Heart left ventricle (tissue), 16 donors: Measurements from ENCODE around the gene RPL3. TPM values are rescaled to one million over a fixed set of nuclear protein-coding genes. Genes with fewer than 3 reads are reported as not detected.

ENCODE experiments used
- ATAC-seq, 4 donors: fragments of 200-7000 bp; cut with Tn5 transposase; one replicate each; pipeline ENCODE4 v1.9.1; 2020 to 2022; ENCODE audit warnings: moderate library complexity in 4 of 4, mild to moderate bottlenecking in 3 of 4, moderate number of reproducible peaks in 1 of 4
- DNase-seq, 5 donors: peaks; one replicate each; pipeline ENCODE4 v3.0.0-alpha.2; 2020
- H3K27ac ChIP-seq, 12 donors: fragments of 200-600 bp; sonication (generic) in 4 of 12; one replicate each; pipeline versions ENCODE4 v1.5.0 to v1.8.0; 2016 to 2022; ENCODE audit warnings: mild to moderate bottlenecking in 2 of 12
- H3K27me3 ChIP-seq, 9 donors: fragments of 200-600 bp; sonication (generic) in 2 of 9; one replicate each; pipeline versions ENCODE4 v1.5.1 to v1.8.0; 2016 to 2022; ENCODE audit warnings: mild to moderate bottlenecking in 3 of 9
- H3K36me3 ChIP-seq, 9 donors: fragments of 200-600 bp; sonication (generic) in 2 of 9; one replicate each; pipeline versions ENCODE4 v1.5.0 to v1.8.0; 2018 to 2022; ENCODE audit warnings: mild to moderate bottlenecking in 2 of 9
- H3K4me1 ChIP-seq, 12 donors: fragments of 200-600 bp; sonication (generic) in 4 of 12; one replicate each; pipeline versions ENCODE4 v1.5.0 to v1.8.0; 2016 to 2022; ENCODE audit warnings: mild to moderate bottlenecking in 3 of 12
- H3K4me3 ChIP-seq, 12 donors: fragments of 200-600 bp; sonication (generic) in 4 of 12; one replicate each; pipeline versions ENCODE4 v1.5.0 to v1.8.0; 2017 to 2022; ENCODE audit warnings: mild to moderate bottlenecking in 9 of 12, moderate library complexity in 4 of 12
- H3K9me3 ChIP-seq, 12 donors: fragments of 200-600 bp; sonication (generic) in 4 of 12; one replicate each; pipeline versions ENCODE4 v1.5.0 to v1.8.0; 2016 to 2022; ENCODE audit warnings: mild to moderate bottlenecking in 1 of 12
- CTCF ChIP-seq, 12 donors: fragments of 200-600 bp; sonication (generic) in 4 of 12; IDR thresholded peaks; one replicate each; pipeline versions ENCODE4 v1.5.0 to v1.8.0; 2018 to 2022; ENCODE audit warnings: antibody characterized with exemption in 12 of 12, mild to moderate bottlenecking in 5 of 12
- POLR2A ChIP-seq, 2 donors: fragments of 450-650 bp; IDR thresholded peaks; one replicate each; pipeline ENCODE4 v1.6.1; 2017; ENCODE audit warnings: antibody characterized with exemption in 2 of 2, mild to moderate bottlenecking in 2 of 2, moderate library complexity in 2 of 2
- WGBS, 4 donors: extraction: QIAGEN DNeasy Blood & Tissue Kit in 2 of 4; methylation state at CpG; one replicate each; pipeline versions ENCODE4 v1.1.5 to v1.1.7; 2013 to 2018; 5-methylcytosine and 5-hydroxymethylcytosine counted together
- intact Hi-C, 10 donors: fragments of 100-400 bp; cut with DNase I; formaldehyde crosslinking; loops; one replicate each; pipeline versions ENCODE4 v1.11.1 to v1.14.2; 2022
- polyA plus RNA-seq, 2 donors: library from polyadenylated mRNA; stranded (reverse); fragments of 200-250 nt; gene quantifications; one replicate each; pipeline ENCODE4 v1.2.3, GENCODE V29; 2013
- total RNA-seq, 9 donors: library from RNA; depleted of rRNA in 2 of 9; stranded (reverse); fragments of >200 nt in 2 of 9; fragmentation: NEBNext Ultra II Directional in 3 of 9; extraction: Animal tissue kit (Norgen Biotek cat#: 25700) in 3 of 9; gene quantifications; one replicate each; pipeline versions ENCODE4 v1.1.0 to v1.2.4, GENCODE V29; 2016 to 2023
- donor health status: ischemic (EF 13 %, LVEDD 7.1; RV severe dilation, severe dysfunction).
- donor health status: healthy with polysubstance abuse.
- donor health status: DM: no; HTN: yes; CAD: no.
- donor health status: DM: no; HTN: no; CAD: no.
- donor health status: ischemic (EF 25% LVEDD 6.9; RV normal size, moderate dysfunction).
- donor health status: ischemic (EF 25% LVEDD 5.7; RV mildly dilated, moderate dysfunction).
- donor health status: healthy.
- donor health status: DM: yes; HTN: yes; CAD: no.
- donor health status: ischemic (EF 35%, LVEDD 5.7; RV mildly dilated, moderate dysfunction).
- donor health status: nonischemic (EF 11% LVEDD 7.7; RV severe dilation, severe dysfunction).
- donor health status: DM: yes; HTN: yes; CAD: no.
- donor health status: PGD.
- donor health status: ischemic (EF 29% LVEDD 5.4; RV normal size, mild dysfunction).
- donor health status: nonischemic (EF 23%, LVEDD 6.1; RV moderate dilation, normal function).

RPL3 gene
- total and polyA plus RNA-seq, 11 donors: 237 to 1,765 (median 336) TPM

- ATAC-seq: peak; percentile 41 to 78 (median 59)
- no peak overlapping the region for H3K4me3 ChIP-seq
- peaks cover 0 to 70% (median 24%) of the 10 kb centered on the region in 12 donors for H3K4me1 ChIP-seq
- no peaks in the 10 kb centered on the region for H3K27me3 ChIP-seq
- H3K27ac ChIP-seq: peak overlapping the region; percentile 17 to 87 (median 74)
- H3K36me3 ChIP-seq: no peaks in the 10 kb centered on the region
- H3K9me3 ChIP-seq: peaks cover 0 to 7% (median 0%) of the 10 kb centered on the region in 12 donors
- intact Hi-C loops: loop anchor here in 3 of 10 donors (1.0 to 5.0 kb wide), 4 partner anchors 15 to 43 kb away; partner anchors contain the start of gene PDGFB (in 1 of the 3)
- TF ChIP-seq CTCF (IDR thresholded peaks at IDR 0.05) (peak in 1 of 12 donors; percentile 14), POLR2A (IDR thresholded peaks at IDR 0.05) (no peak)
- 34 to 53% (median 46%) methylated on average over 5 to 13 of the region's 13 CpGs for WGBS, 4 donors
- peak; percentile 75 to 85 (median 76) for DNase-seq
Observed at GRCh38 chr22:39278040-39278439, 41.4 kb downstream of the RPL3 start.

- peak overlapping the region; percentile 17 to 83 (median 58) for H3K27ac ChIP-seq
- H3K27me3 ChIP-seq: no peaks in the 10 kb centered on the region
- H3K9me3 ChIP-seq: peaks cover 0 to 7% (median 0%) of the 10 kb centered on the region in 12 donors
- intact Hi-C loops: loop anchor here in 1 of 10 donors (5.0 kb wide), 1 partner anchor 40 kb away; no protein-coding TSS in a partner anchor
- no peaks in the 10 kb centered on the region for H3K36me3 ChIP-seq
- H3K4me3 ChIP-seq: no peak overlapping the region
- DNase-seq (no peak), ATAC-seq (no peak)
- TF ChIP-seq POLR2A (IDR thresholded peaks at IDR 0.05): no peak
- TF ChIP-seq CTCF (IDR thresholded peaks at IDR 0.05): no peak
- 44 to 70% (median 62%) methylated on average over 6 of the region's 6 CpGs for WGBS, 4 donors
- H3K4me1 ChIP-seq: peaks cover 0 to 61% (median 18%) of the 10 kb centered on the region in 12 donors
Observed at GRCh38 chr22:39277142-39277607, 42.2 kb downstream of the RPL3 start.

GRCh38 chr22:39276440-39277141, 42.8 kb downstream of the RPL3 start:
- Histone ChIP-seq H3K36me3 (no peaks in the 10 kb centered on the region), H3K27ac (peak overlapping the region in 3 of 12 donors; percentile 33 to 83 (median 56)), H3K4me3 (no peak overlapping the region), H3K9me3 (peaks cover 0 to 7% (median 0%) of the 10 kb centered on the region in 12 donors), H3K4me1 (peaks cover 0 to 55% (median 18%) of the 10 kb centered on the region in 12 donors), H3K27me3 (no peaks in the 10 kb centered on the region)
- intact Hi-C loops: loop anchor here in 1 of 10 donors (5.0 kb wide), 1 partner anchor 39 kb away; no protein-coding TSS in a partner anchor
- 86 to 89% (median 87%) methylated on average over 12 of the region's 12 CpGs for WGBS, 4 donors
- ATAC-seq (no peak), DNase-seq (no peak)
- no peak for TF ChIP-seq POLR2A (IDR thresholded peaks at IDR 0.05)

- TF ChIP-seq CTCF (IDR thresholded peaks at IDR 0.05): no peak
- no peak for TF ChIP-seq POLR2A (IDR thresholded peaks at IDR 0.05)
- Histone ChIP-seq H3K9me3 (peaks cover 0 to 12% (median 3%) of the 10 kb centered on the region in 12 donors), H3K36me3 (no peaks in the 10 kb centered on the region), H3K4me3 (no peak overlapping the region), H3K4me1 (peaks cover 0 to 48% (median 18%) of the 10 kb centered on the region in 12 donors), H3K27ac (peak overlapping the region in 1 of 12 donors; percentile 56), H3K27me3 (no peaks in the 10 kb centered on the region)
- ATAC-seq (no peak), DNase-seq (no peak)
- intact Hi-C loops: loop anchor here in 1 of 10 donors (5.0 kb wide), 1 partner anchor 39 kb away; no protein-coding TSS in a partner anchor
- 83 to 93% (median 89%) methylated on average over 7 to 9 of the region's 9 CpGs for WGBS, 4 donors
Observed at GRCh38 chr22:39275814-39276439, 43.5 kb downstream of the RPL3 start.
